Cardiac muscle cell (in vitro differentiated cells and primary cell): ENCODE results near the gene CCDC171. TPM values are rescaled to one million over a fixed set of nuclear protein-coding genes. Genes with fewer than 3 reads are reported as not detected.

Experiments
- DNase-seq, 2 donors: peaks; one replicate each; pipeline versions ENCODE4 v3.0.0 to v3.0.0-alpha.2; 2010 to 2017; ENCODE audit warnings: low read depth in 1 of 2, low spot score in 1 of 2
- H3K27ac ChIP-seq: fragments of 200-600 bp; sonication (generic); 2 replicates; pipeline ENCODE4 v1.5.1; 2016
- H3K27me3 ChIP-seq: fragments of 200-600 bp; sonication (generic); 2 replicates; pipeline ENCODE4 v1.6.0; 2016; ENCODE audit warnings: control low read depth
- H3K36me3 ChIP-seq: fragments of 200-600 bp; sonication (generic); 2 replicates; pipeline ENCODE4 v1.5.1; 2016; ENCODE audit warnings: control low read depth
- H3K4me1 ChIP-seq: fragments of 200-600 bp; sonication (generic); 2 replicates; pipeline ENCODE4 v1.8.1; 2017; ENCODE audit warnings: low read depth, mild to moderate bottlenecking, mixed run types
- H3K4me3 ChIP-seq: fragments of 200-600 bp; sonication (generic); 2 replicates; pipeline ENCODE4 v1.5.1; 2016; ENCODE audit warnings: mild to moderate bottlenecking
- H3K9me3 ChIP-seq: fragments of 200-600 bp; sonication (generic); 2 replicates; pipeline ENCODE4 v1.5.1; 2017; ENCODE audit warnings: low read depth, mild to moderate bottlenecking, control low read depth
- polyA plus RNA-seq: library from polyadenylated mRNA; unstranded; fragments of >200 nt; fragmentation: Nextera tagmentation; extraction: Ambion mirVana; gene quantifications from 2 replicates; pipeline ENCODE4 v1.2.1, GENCODE V29; 2016
- total RNA-seq: library from RNA; depleted of rRNA; stranded (reverse); fragments of >200 nt; gene quantifications from 2 replicates; pipeline ENCODE4 v1.2.3, GENCODE V29; 2016
- TF ChIP-seq, protein P1 (sequence below): IDR thresholded peaks from 2 replicates; pipeline ENCODE4 v1.5.1; 2012; ENCODE audit warnings: low read depth, mild to moderate bottlenecking, low read length

Gene CCDC171
- total and polyA plus RNA-seq, 2 experiments from 2014 or later: 2.8 to 4.5 TPM

DNA sequence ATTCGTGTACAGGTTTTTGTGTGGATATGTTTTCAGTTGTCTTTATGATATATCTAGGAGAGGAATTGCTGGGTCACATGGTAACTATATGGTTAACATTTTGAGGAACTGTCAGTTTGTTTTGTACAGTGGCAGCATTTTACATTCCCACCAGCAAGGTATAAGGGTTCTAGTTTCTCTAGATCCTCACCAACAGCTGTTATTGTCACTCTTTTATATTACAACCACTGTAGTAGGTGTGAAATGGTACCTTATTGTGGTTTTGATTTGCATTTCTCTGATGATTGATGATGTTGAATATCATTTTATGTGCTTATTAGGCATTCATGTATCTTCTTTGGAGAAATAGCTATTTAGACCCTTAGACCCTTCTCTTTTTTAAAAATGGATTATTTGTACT is 82.9 kb downstream of the CCDC171 start:
- Histone ChIP-seq H3K4me1 (no peaks in the 10 kb centered on the region), H3K27ac (no peak overlapping the region), H3K4me3 (no peak overlapping the region), H3K9me3 (no peaks in the 10 kb centered on the region), H3K36me3 (no peaks in the 10 kb centered on the region), H3K27me3 (no peaks in the 10 kb centered on the region)
- DNase-seq: no peak
- TF ChIP-seq, protein P1, sequence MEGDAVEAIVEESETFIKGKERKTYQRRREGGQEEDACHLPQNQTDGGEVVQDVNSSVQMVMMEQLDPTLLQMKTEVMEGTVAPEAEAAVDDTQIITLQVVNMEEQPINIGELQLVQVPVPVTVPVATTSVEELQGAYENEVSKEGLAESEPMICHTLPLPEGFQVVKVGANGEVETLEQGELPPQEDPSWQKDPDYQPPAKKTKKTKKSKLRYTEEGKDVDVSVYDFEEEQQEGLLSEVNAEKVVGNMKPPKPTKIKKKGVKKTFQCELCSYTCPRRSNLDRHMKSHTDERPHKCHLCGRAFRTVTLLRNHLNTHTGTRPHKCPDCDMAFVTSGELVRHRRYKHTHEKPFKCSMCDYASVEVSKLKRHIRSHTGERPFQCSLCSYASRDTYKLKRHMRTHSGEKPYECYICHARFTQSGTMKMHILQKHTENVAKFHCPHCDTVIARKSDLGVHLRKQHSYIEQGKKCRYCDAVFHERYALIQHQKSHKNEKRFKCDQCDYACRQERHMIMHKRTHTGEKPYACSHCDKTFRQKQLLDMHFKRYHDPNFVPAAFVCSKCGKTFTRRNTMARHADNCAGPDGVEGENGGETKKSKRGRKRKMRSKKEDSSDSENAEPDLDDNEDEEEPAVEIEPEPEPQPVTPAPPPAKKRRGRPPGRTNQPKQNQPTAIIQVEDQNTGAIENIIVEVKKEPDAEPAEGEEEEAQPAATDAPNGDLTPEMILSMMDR: no peak

GRCh38 chr9:15640121-15640520 is 87.3 kb downstream of the CCDC171 start:
- H3K4me1 ChIP-seq: no peaks in the 10 kb centered on the region
- no peaks in the 10 kb centered on the region for H3K9me3 ChIP-seq
- no peaks in the 10 kb centered on the region for H3K27me3 ChIP-seq
- no peak for DNase-seq
- no peaks in the 10 kb centered on the region for H3K36me3 ChIP-seq
- no peak overlapping the region for H3K27ac ChIP-seq
- no peak overlapping the region for H3K4me3 ChIP-seq
- TF ChIP-seq, protein P1: no peak

DNA sequence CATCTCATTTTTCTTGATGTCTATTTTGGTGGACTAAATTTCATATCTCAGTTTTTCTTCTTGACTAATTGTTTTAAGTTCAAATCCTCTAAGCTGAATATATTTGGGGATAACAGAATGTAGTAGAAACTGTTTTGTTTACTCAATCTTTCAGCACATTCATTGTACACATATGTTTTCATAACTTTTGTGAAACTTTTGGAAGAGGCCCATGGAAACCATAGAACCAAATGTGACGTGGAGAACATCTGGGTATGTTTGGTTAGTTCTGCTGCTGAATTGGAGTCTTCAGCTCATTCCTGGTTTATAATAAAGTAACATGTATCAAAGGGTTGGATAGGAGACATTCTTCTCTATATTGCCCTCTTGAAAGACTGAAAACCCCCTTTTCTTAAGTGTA is 88.4 kb downstream of the CCDC171 start:
- Histone ChIP-seq H3K4me3 (no peak overlapping the region), H3K9me3 (no peaks in the 10 kb centered on the region), H3K36me3 (no peaks in the 10 kb centered on the region), H3K4me1 (no peaks in the 10 kb centered on the region), H3K27me3 (no peaks in the 10 kb centered on the region), H3K27ac (no peak overlapping the region)
- DNase-seq: no peak
- TF ChIP-seq, protein P1: no peak

DNA sequence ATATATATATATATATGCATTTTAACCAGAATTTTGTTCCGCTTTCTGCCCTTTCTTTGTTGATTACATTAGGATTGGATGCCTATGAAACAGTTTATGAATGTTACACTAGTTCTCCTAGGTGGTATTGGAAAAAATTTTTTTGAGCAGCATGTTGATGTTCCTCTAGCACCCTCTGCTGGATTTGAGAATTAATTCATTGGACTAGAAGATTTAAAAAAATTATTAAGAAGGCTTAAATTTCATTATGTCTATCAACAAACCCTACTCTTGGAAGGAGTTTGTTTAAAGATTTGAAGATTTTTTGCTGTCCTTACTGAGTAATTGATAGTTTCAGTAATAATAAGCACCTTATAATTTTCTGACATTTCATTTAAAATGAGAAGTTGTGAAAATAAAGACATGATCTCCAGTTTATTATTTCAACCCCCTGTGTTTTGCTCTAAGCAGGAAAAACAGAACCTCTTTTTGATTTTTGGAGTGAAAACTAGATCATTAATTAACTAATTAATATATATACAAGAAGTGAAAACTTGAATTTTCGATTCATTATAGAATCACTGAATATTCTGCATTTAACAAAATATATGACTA is 89.6 kb downstream of the CCDC171 start:
- no peaks in the 10 kb centered on the region for H3K9me3 ChIP-seq
- H3K4me1 ChIP-seq: no peaks in the 10 kb centered on the region
- no peak overlapping the region for H3K4me3 ChIP-seq
- TF ChIP-seq, protein P1: peak; percentile 54
- H3K27me3 ChIP-seq: no peaks in the 10 kb centered on the region
- H3K36me3 ChIP-seq: no peaks in the 10 kb centered on the region
- DNase-seq: peak; percentile 59 to 69
- H3K27ac ChIP-seq: no peak overlapping the region

- Histone ChIP-seq H3K27me3 (no peaks in the 10 kb centered on the region), H3K4me3 (no peak overlapping the region), H3K4me1 (no peaks in the 10 kb centered on the region), H3K9me3 (no peaks in the 10 kb centered on the region), H3K27ac (no peak overlapping the region), H3K36me3 (no peaks in the 10 kb centered on the region)
- TF ChIP-seq, protein P1: no peak
- DNase-seq: no peak
These were observed 117.4 kb downstream of the CCDC171 start for GRCh38 chr9:15670246-15670645.
